DMS114 treated with DMSO at 0.1 percent for 48 hours (cell line): ENCODE results near the gene GOLGA6A.
A peak's percentile ranks its signal among the peaks of the same experiment; 100 is the strongest.
"Not testable (repeated sequence)": the region's sequence is repeated elsewhere in the genome, so short reads cannot be mapped to it uniquely, and the experiment has no call there.

Source experiments
- DNase-seq: peaks from one replicate; lab custom pipeline; 2025; ENCODE audit not compliant: unreplicated experiment; lab: John Stamatoyannopoulos, UW

Gene GOLGA6A

GRCh38 chr15:74053941-74054529, 28.3 kb downstream of the GOLGA6A start:
- DNase-seq: peak; percentile 55

GRCh38 chr15:74053517-74053916, 28.8 kb downstream of the GOLGA6A start:
- DNase-seq: no peak

- not testable (repeated sequence) for DNase-seq
Measured at GRCh38 chr15:74052271-74053260, 29.8 kb downstream of the GOLGA6A start.

GRCh38 chr15:74050556-74051234, 31.7 kb downstream of the GOLGA6A start:
- no peak for DNase-seq

- no peak for DNase-seq
Measured at GRCh38 chr15:74050127-74050526, 32.2 kb downstream of the GOLGA6A start.

- DNase-seq: no peak
Measured at GRCh38 chr15:74046275-74046674, 36.1 kb downstream of the GOLGA6A start.

- no peak for DNase-seq
Measured at GRCh38 chr15:74045636-74046274, 36.6 kb downstream of the GOLGA6A start.

GRCh38 chr15:74045184-74045583, 37.2 kb downstream of the GOLGA6A start:
- DNase-seq: no peak

GRCh38 chr15:74044267-74045110, 37.9 kb downstream of the GOLGA6A start:
- no peak for DNase-seq

- DNase-seq: no peak
Measured at GRCh38 chr15:74043425-74044266, 38.7 kb downstream of the GOLGA6A start.

GRCh38 chr15:74042603-74043424, 39.5 kb downstream of the GOLGA6A start:
- DNase-seq: no peak

GRCh38 chr15:74041777-74042435, 40.4 kb downstream of the GOLGA6A start:
- no peak for DNase-seq

GRCh38 chr15:74041311-74041756, 41.0 kb downstream of the GOLGA6A start:
- DNase-seq: no peak

GRCh38 chr15:74040109-74040850, 42.1 kb downstream of the GOLGA6A start:
- DNase-seq: no peak

- no peak for DNase-seq
Measured at GRCh38 chr15:74039656-74040010, 42.7 kb downstream of the GOLGA6A start.

- no peak for DNase-seq
Measured at GRCh38 chr15:74038707-74039655, 43.4 kb downstream of the GOLGA6A start.
